ENCODE results near the gene IYD. TPM values are rescaled to one million over a fixed set of nuclear protein-coding genes. Genes with fewer than 3 reads are reported as not detected.
"Not testable (repeated sequence)": the region's sequence is repeated elsewhere in the genome, so short reads cannot be mapped to it uniquely, and the experiment has no call there.

IYD gene
- total RNA-seq, 1 experiment from 2014 or later, result not detected

- no TSS peak for BruUV-seq (replicated peaks)
- no peak overlapping the region for H3K4me3 Mint-ChIP-seq (ENCODE audit: unreplicated experiment)
- CTCF ChIA-PET, result interaction anchor here (0.6 to 1.3 kb wide), 2 partner anchors 152 to 369 kb away, joined by 3 to 4 read pairs; no protein-coding TSS in a partner anchor
- H3K9me3 Mint-ChIP-seq (ENCODE audit: unreplicated experiment), result no peaks in the 10 kb centered on the region
- no peaks in the 10 kb centered on the region for H3K36me3 Mint-ChIP-seq (ENCODE audit: insufficient read depth, unreplicated experiment)
- H3K27ac Mint-ChIP-seq (ENCODE audit: low read depth, unreplicated experiment), result no peak overlapping the region
- intact Hi-C loops (cut with micrococcal nuclease), result no loop called here
- DNase-seq (ENCODE audit: unreplicated experiment), result peak; percentile 39
- POLR2A ChIA-PET, result no interaction called here
- no peak for TF ChIP-seq CTCF (IDR thresholded peaks at IDR 0.05; ENCODE audit: unreplicated experiment)
- no peaks in the 10 kb centered on the region for H3K27me3 Mint-ChIP-seq (ENCODE audit: insufficient read depth, unreplicated experiment)
- no peaks in the 10 kb centered on the region for H3K4me1 Mint-ChIP-seq (ENCODE audit: insufficient read depth, unreplicated experiment)
These were observed 79.4 kb downstream of the IYD start for GRCh38 chr6:150448221-150448620.

- H3K36me3 Mint-ChIP-seq (ENCODE audit: insufficient read depth, unreplicated experiment); POLR2A ChIA-PET; H3K27ac Mint-ChIP-seq (ENCODE audit: low read depth, unreplicated experiment); intact Hi-C loops (cut with micrococcal nuclease); H3K9me3 Mint-ChIP-seq (ENCODE audit: unreplicated experiment); H3K27me3 Mint-ChIP-seq (ENCODE audit: insufficient read depth, unreplicated experiment); CTCF ChIA-PET; H3K4me3 Mint-ChIP-seq (ENCODE audit: unreplicated experiment); DNase-seq (ENCODE audit: unreplicated experiment); BruUV-seq (replicated peaks); H3K4me1 Mint-ChIP-seq (ENCODE audit: insufficient read depth, unreplicated experiment): not testable (repeated sequence)
These were observed 80.2 kb downstream of the IYD start for GRCh38 chr6:150449055-150449454.

- Mint-ChIP-seq H3K27ac (ENCODE audit: low read depth, unreplicated experiment) (no peak overlapping the region), H3K27me3 (ENCODE audit: insufficient read depth, unreplicated experiment) (no peaks in the 10 kb centered on the region), H3K9me3 (ENCODE audit: unreplicated experiment) (no peaks in the 10 kb centered on the region), H3K4me3 (ENCODE audit: unreplicated experiment) (no peak overlapping the region), H3K4me1 (ENCODE audit: insufficient read depth, unreplicated experiment) (no peaks in the 10 kb centered on the region), H3K36me3 (ENCODE audit: insufficient read depth, unreplicated experiment) (no peaks in the 10 kb centered on the region)
- POLR2A ChIA-PET, result no interaction called here
- intact Hi-C loops (cut with micrococcal nuclease), result no loop called here
- BruUV-seq (replicated peaks), result no TSS peak
- TF ChIP-seq CTCF (IDR thresholded peaks at IDR 0.05; ENCODE audit: unreplicated experiment), result no peak
- CTCF ChIA-PET, result interaction anchor here (0.7 kb wide), 1 partner anchor 32 kb away, joined by 3 read pairs; no protein-coding TSS in a partner anchor
- no peak for DNase-seq (ENCODE audit: unreplicated experiment)
These were observed 82.1 kb downstream of the IYD start for GRCh38 chr6:150450918-150451317.

- no peak for TF ChIP-seq CTCF (IDR thresholded peaks at IDR 0.05; ENCODE audit: unreplicated experiment)
- Mint-ChIP-seq H3K4me1 (ENCODE audit: insufficient read depth, unreplicated experiment) (no peaks in the 10 kb centered on the region), H3K36me3 (ENCODE audit: insufficient read depth, unreplicated experiment) (no peaks in the 10 kb centered on the region), H3K27ac (ENCODE audit: low read depth, unreplicated experiment) (no peak overlapping the region), H3K4me3 (ENCODE audit: unreplicated experiment) (no peak overlapping the region), H3K27me3 (ENCODE audit: insufficient read depth, unreplicated experiment) (no peaks in the 10 kb centered on the region), H3K9me3 (ENCODE audit: unreplicated experiment) (no peaks in the 10 kb centered on the region)
- POLR2A ChIA-PET, result no interaction called here
- intact Hi-C loops (cut with micrococcal nuclease), result no loop called here
- CTCF ChIA-PET, result interaction anchor here (0.6 to 0.7 kb wide), 2 partner anchors 375 to 614 kb away, joined by 3 read pairs; no protein-coding TSS in a partner anchor
- no peak for DNase-seq (ENCODE audit: unreplicated experiment)
- BruUV-seq (replicated peaks), result no TSS peak
These were observed 83.1 kb downstream of the IYD start for GRCh38 chr6:150451807-150452427.

Measured in MCF 10A (cell line).